K562 (cell line): ENCODE measurements around the gene CSF2RB. TPM values are rescaled to one million over a fixed set of nuclear protein-coding genes. Genes with fewer than 3 reads are reported as not detected.

Experiments used
- ATAC-seq: fragments of 200-7000 bp; cut with Tn5 transposase; 3 replicates; pipeline ENCODE4 v1.9.1; 2020; ENCODE audit warnings: moderate library complexity
- BruUV-seq: library from RNA; stranded (reverse); fragments of 400-500 nt; replicated peaks from 2 replicates; lab custom pipeline; 2021; lab: Mats Ljungman, UMichigan
- CTCF ChIA-PET: fragments of 300-600 bp; formaldehyde crosslinking; extraction: SDS; loops from one replicate; lab custom pipeline; 2021; ENCODE audit warnings: low intra/inter-chr PET ratio; lab: Yijun Ruan, JAX
- POLR2A ChIA-PET: fragments of 300-600, 350-650 bp; sonication (Branson Sonifier 250); formaldehyde crosslinking; extraction: SDS; loops from one replicate; lab custom pipeline; 2021; ENCODE audit warnings: antibody characterized with exemption, inconsistent platforms; lab: Yijun Ruan, JAX
- DNase-seq, 4 experiments: peaks; one replicate each; pipeline versions ENCODE4 v3.0.0 to v3.0.0-alpha.2; 2011 to 2018; ENCODE audit warnings: low spot score in 3 of 4, mixed read lengths in 3 of 4; ENCODE audit errors: extremely low read depth in 1 of 4
- FAIRE-seq: peaks from 2 replicates; lab custom pipeline; 2011; peaks lifted over from hg19 to GRCh38; lab: Jason Lieb, UNC
- H2AFZ ChIP-seq: 2 replicates; pipeline ENCODE4 v1.6.0; 2011; ENCODE audit warnings: low read depth, low read length, control low read depth, inconsistent platforms
- H3K27ac ChIP-seq: fragments of 200-600 bp; 3 replicates; pipeline ENCODE4 v1.8.0; 2011; ENCODE audit warnings: low read depth, mild to moderate bottlenecking, control low read depth, inconsistent platforms, low read length, moderate library complexity, mixed read lengths; ENCODE audit errors: extremely low read depth
- H3K27me3 ChIP-seq, 2 experiments: fragments of 300-600 bp in 1 of 2; 2 replicates in 1 of 2; 3 replicates in 1 of 2; pipeline versions ENCODE4 v1.6.0 to v1.8.0; 2011; ENCODE audit warnings: inconsistent platforms in 2 of 2, low read length in 2 of 2, mild to moderate bottlenecking in 1 of 2, mixed read lengths in 1 of 2, moderate library complexity in 1 of 2; ENCODE audit not compliant: control insufficient read depth in 2 of 2, insufficient read depth in 2 of 2
- H3K36me3 ChIP-seq: fragments of 300-600 bp; 3 replicates; pipeline ENCODE4 v1.8.0; 2011; ENCODE audit warnings: mild to moderate bottlenecking, low read length, inconsistent platforms; ENCODE audit not compliant: control insufficient read depth, insufficient read depth
- H3K4me1 ChIP-seq, 2 experiments: fragments of 200-600 bp in 1 of 2; replicated peaks in 1 of 2; 2 replicates in 1 of 2; 3 replicates in 1 of 2; pipeline versions ENCODE4 v1.5.1 to v1.8.0; 2011; ENCODE audit warnings: inconsistent platforms in 2 of 2, low read length in 2 of 2, mild to moderate bottlenecking in 1 of 2, mixed read lengths in 1 of 2, moderate library complexity in 1 of 2; ENCODE audit not compliant: control insufficient read depth in 2 of 2, insufficient read depth in 2 of 2
- H3K4me2 ChIP-seq: 2 replicates; pipeline ENCODE4 v1.6.1; 2011; ENCODE audit warnings: low read length, control low read depth, inconsistent platforms, mixed read lengths; ENCODE audit not compliant: insufficient read depth
- H3K4me3 ChIP-seq: fragments of 200-600 bp; sonication (generic), shearing (Covaris generic); 2 replicates; pipeline ENCODE4 v1.5.1; 2016; ENCODE audit warnings: control low read depth, inconsistent platforms
- H3K79me2 ChIP-seq: fragments of 200-600 bp; 3 replicates; pipeline ENCODE4 v1.8.0; 2011; ENCODE audit warnings: low read length, inconsistent platforms; ENCODE audit not compliant: control insufficient read depth, insufficient read depth
- H3K9ac ChIP-seq, 2 experiments: 2 replicates each; pipeline versions ENCODE4 v1.6.0 to v1.6.1; 2011; ENCODE audit warnings: low read depth in 2 of 2, low read length in 2 of 2, control low read depth in 1 of 2, inconsistent platforms in 1 of 2, mild to moderate bottlenecking in 1 of 2, mixed read lengths in 1 of 2; ENCODE audit not compliant: insufficient read depth in 1 of 2
- H3K9me1 ChIP-seq: one replicate; pipeline ENCODE4 v1.6.0; 2011; ENCODE audit warnings: inconsistent platforms, mild to moderate bottlenecking, low read length, moderate library complexity; ENCODE audit not compliant: control insufficient read depth, insufficient read depth
- H3K9me3 ChIP-seq: replicated peaks from 2 replicates; pipeline ENCODE4 v1.5.1; 2011; ENCODE audit warnings: low read depth, low read length, inconsistent platforms; ENCODE audit not compliant: control insufficient read depth, insufficient read depth
- H4K20me1 ChIP-seq: replicated peaks from 2 replicates; pipeline ENCODE4 v1.6.1; 2011; ENCODE audit warnings: low read length, inconsistent platforms, mixed read lengths; ENCODE audit not compliant: control insufficient read depth, insufficient read depth
- ARID3A ChIP-seq: IDR thresholded peaks from 2 replicates; pipeline ENCODE4 v1.6.1; 2012; ENCODE audit warnings: low read depth, low read length, improper control_type of control experiment, borderline replicate concordance
- KLF13 ChIP-seq: fragments of 450-650 bp; IDR thresholded peaks from 2 replicates; pipeline ENCODE4 v1.6.1; 2016; ENCODE audit warnings: missing genetic modification characterization, low read depth, mild to moderate bottlenecking, missing compliant biosample characterization, moderate library complexity, borderline replicate concordance
- MNT ChIP-seq, 2 experiments: fragments of 450-650 bp; conservative IDR thresholded peaks; 2 replicates each; pipeline ENCODE4 v1.6.1; 2017; ENCODE audit warnings: mild to moderate bottlenecking in 2 of 2, moderate library complexity in 2 of 2
- MXI1 ChIP-seq: IDR thresholded peaks from 2 replicates; pipeline ENCODE4 v1.6.1; 2011; ENCODE audit warnings: low read depth, mild to moderate bottlenecking, improper control_type of control experiment, low read length
- NR4A1 ChIP-seq, 2 experiments: fragments of 250-450 bp in 1 of 2; fragments of 450-650 bp in 1 of 2; sonication (Bioruptor Pico) in 1 of 2; IDR thresholded peaks; 2 replicates each; pipeline versions ENCODE4 v1.4.0 to v1.6.1; 2016 to 2020; ENCODE audit warnings: mild to moderate bottlenecking in 2 of 2, missing compliant biosample characterization in 1 of 2, missing genetic modification characterization in 1 of 2, moderate library complexity in 1 of 2
- PHF8 ChIP-seq: fragments of 200-600 bp; sonication (generic); IDR thresholded peaks from 2 replicates; pipeline ENCODE4 v1.6.1; 2012; ENCODE audit warnings: mixed run types, mild to moderate bottlenecking, inconsistent platforms, low read length, moderate library complexity, borderline replicate concordance
- PURB ChIP-seq: sonication (generic); formaldehyde crosslinking; IDR thresholded peaks from 2 replicates; pipeline ENCODE4 v1.9.0; 2021; ENCODE audit warnings: low read depth, mild to moderate bottlenecking, missing genetic modification reagents
- RAD21 ChIP-seq, 2 experiments: fragments of 250-450 bp in 1 of 2; fragments of 450-650 bp in 1 of 2; sonication (Bioruptor Pico) in 1 of 2; formaldehyde crosslinking in 1 of 2; IDR thresholded peaks in 1 of 2; conservative IDR thresholded peaks in 1 of 2; 2 replicates each; pipeline versions ENCODE4 v1.4.0 to v1.8.0; 2020 to 2022; ENCODE audit warnings: mild to moderate bottlenecking in 2 of 2, moderate library complexity in 1 of 2
- SAFB2 ChIP-seq: fragments of 200-400 bp; formaldehyde crosslinking; IDR thresholded peaks from 2 replicates; pipeline ENCODE4 v1.6.1; 2018; ENCODE audit warnings: borderline replicate concordance, low read length, low read depth, moderate library complexity; ENCODE audit not compliant: severe bottlenecking
- SIX5 ChIP-seq, 2 experiments: IDR thresholded peaks; 2 replicates each; pipeline ENCODE4 v1.6.1; 2011; ENCODE audit warnings: low read length in 2 of 2, borderline replicate concordance in 1 of 2, low read depth in 1 of 2, mild to moderate bottlenecking in 1 of 2, moderate library complexity in 1 of 2; ENCODE audit not compliant: insufficient read depth in 1 of 2
- ZBTB8A ChIP-seq: fragments of 450-650 bp; IDR thresholded peaks from 2 replicates; pipeline ENCODE4 v1.6.1; 2018; ENCODE audit warnings: mild to moderate bottlenecking, moderate library complexity; ENCODE audit not compliant: partially characterized antibody
- ZNF76 ChIP-seq: fragments of 250-450 bp; sonication (Bioruptor Pico); IDR thresholded peaks from 2 replicates; pipeline ENCODE4 v1.4.0; 2020; ENCODE audit warnings: mild to moderate bottlenecking, moderate library complexity, borderline replicate concordance
- ZNF785 ChIP-seq: fragments of 250-450 bp; sonication (Bioruptor Pico); IDR thresholded peaks from 2 replicates; pipeline ENCODE4 v1.4.0; 2020; ENCODE audit warnings: mild to moderate bottlenecking
- ZSCAN32 ChIP-seq: fragments of 450-650 bp; formaldehyde crosslinking; IDR thresholded peaks from 2 replicates; pipeline ENCODE4 v1.4.0; 2020; ENCODE audit warnings: mild to moderate bottlenecking, moderate library complexity
- in situ Hi-C: fragments of 300-500 bp; cut with MboI; formaldehyde crosslinking; loops from 4 replicates; pipeline ENCODE4 v1.15.0; 2018; ENCODE audit warnings: inconsistent platforms, mixed read lengths
- intact Hi-C: fragments of 100-400 bp; cut with micrococcal nuclease; formaldehyde crosslinking; loops from 2 replicates; pipeline ENCODE4 v1.14.2; 2022
- polyA plus RNA-seq, 8 experiments: library from polyadenylated mRNA; depleted of rRNA in 4 of 8; stranded (reverse) in 5 of 8; unstranded in 3 of 8; fragments of >200 nt; fragmentation: Nextera tagmentation in 2 of 8; fragmentation: Illumina TruSeq in 1 of 8; extraction: Ambion mirVana in 2 of 8; extraction: Trizol in 1 of 8; gene quantifications; 2 replicates each; pipeline versions ENCODE4 v1.2.1 to v1.2.3, GENCODE V29; 2011 to 2014; ENCODE audit warnings: inconsistent platforms in 1 of 8, missing spikeins in 1 of 8
- total RNA-seq, 7 experiments: library from RNA; depleted of rRNA in 6 of 7; stranded (reverse); fragments of >200 nt in 6 of 7; fragmentation: Illumina TruSeq in 2 of 7; extraction: Trizol in 2 of 7; gene quantifications; 2 replicates each; pipeline versions ENCODE4 v1.2.1 to v1.2.3, GENCODE V29; 2011 to 2021; ENCODE audit warnings: low replicate concordance in 1 of 7

The CSF2RB gene
- total and polyA plus RNA-seq, 9 of the 15 experiments (the other 6 are each of a cell fraction or from before 2014, with no cell fraction given): 0.04 to 1.0 (median 0.36) TPM

- TF ChIP-seq MNT (conservative IDR thresholded peaks at IDR 0.05) (no peak), ZBTB8A (no peak), PHF8 (no peak), RAD21 (CRISPR knock-in tag; conservative IDR thresholded peaks at IDR 0.05 in 1 of 2, IDR thresholded peaks at IDR 0.05 in 1 of 2) (no peak), ARID3A (no peak), PURB (CRISPR knock-in tag) (no peak), MXI1 (no peak)
These were observed 943 bp downstream of the CSF2RB start (continued) for GRCh38 chr22:36914390-36914752.

- DNase-seq (no peak), ATAC-seq (no peak), FAIRE-seq (no peak)
- no peaks in the 10 kb centered on the region for H3K9me3 ChIP-seq
- no peaks in the 10 kb centered on the region for H3K79me2 ChIP-seq
- ChIA-PET POLR2A (no interaction called here), CTCF (no interaction called here)
- no peaks in the 10 kb centered on the region for H3K9me1 ChIP-seq
- no peak overlapping the region for H3K4me3 ChIP-seq
- H3K36me3 ChIP-seq: no peaks in the 10 kb centered on the region
- in situ Hi-C loops: no loop called here
- intact Hi-C loops: no loop called here
- H3K27me3 ChIP-seq: peaks cover 0 to 6% of the 10 kb centered on the region in 2 experiments; a peak in 4 of 5 replicates
- H3K4me2 ChIP-seq: no peak overlapping the region
- H3K27ac ChIP-seq: no peak overlapping the region
- H3K4me1 ChIP-seq: peaks cover 0 to 5% of the 10 kb centered on the region in 2 experiments; a peak in 2 of 5 replicates
- no peaks in the 10 kb centered on the region for H4K20me1 ChIP-seq
- no peak overlapping the region for H3K9ac ChIP-seq
- BruUV-seq: no TSS peak
- H2AFZ ChIP-seq: no peak overlapping the region
- TF ChIP-seq ZNF76 (CRISPR knock-in tag): no peak
- TF ChIP-seq SAFB2: no peak
- TF ChIP-seq ZNF785 (CRISPR knock-in tag): no peak
- no peak for TF ChIP-seq KLF13 (tag)
- TF ChIP-seq SIX5 (IDR thresholded peaks at IDR 0.05; ENCODE audit: borderline replicate concordance in 1 of 2, insufficient read depth in 1 of 2, low read depth in 1 of 2, low read length in 2 of 2): no peak
- no peak for TF ChIP-seq NR4A1 (CRISPR knock-in tag; IDR thresholded peaks at IDR 0.05)
- TF ChIP-seq NR4A1 (tag; IDR thresholded peaks at IDR 0.05): no peak
- TF ChIP-seq PURB (CRISPR knock-in tag): no peak
- TF ChIP-seq ZSCAN32: no peak
These were observed 2.6 kb downstream of the CSF2RB start for GRCh38 chr22:36916034-36916433.
